AG04449 (cell line): ENCODE data around the gene TMCC3.
"Not testable (repeated sequence)": the region's sequence is repeated elsewhere in the genome, so short reads cannot be mapped to it uniquely, and the experiment has no call there.

ENCODE experiments used
- CTCF ChIA-PET: fragments of 350-600 bp; formaldehyde crosslinking; extraction: SDS; loops from one replicate; lab custom pipeline; 2021; ENCODE audit warnings: antibody characterized with exemption; lab: Yijun Ruan, JAX
- POLR2A ChIA-PET: fragments of 400-600, 350-600 bp; formaldehyde crosslinking; extraction: SDS; loops from one replicate; lab custom pipeline; 2020; ENCODE audit warnings: antibody characterized with exemption, inconsistent platforms; lab: Yijun Ruan, JAX
- DNase-seq: peaks from one replicate; pipeline ENCODE4 v3.0.0-alpha.2; 2010; ENCODE audit warnings: low read depth, low spot score
- H3K4me3 ChIP-seq: 2 replicates; pipeline ENCODE4 v1.5.1; 2011; ENCODE audit warnings: low read depth, mild to moderate bottlenecking, control low read depth, low read length
- TF ChIP-seq, protein P1 (sequence below): IDR thresholded peaks from one replicate; pipeline ENCODE4 v1.5.1; 2011; ENCODE audit warnings: mild to moderate bottlenecking, moderate library complexity, low read length, control low read depth, inconsistent platforms; ENCODE audit not compliant: insufficient read depth; ENCODE audit errors: missing control alignments

Gene TMCC3

DNA sequence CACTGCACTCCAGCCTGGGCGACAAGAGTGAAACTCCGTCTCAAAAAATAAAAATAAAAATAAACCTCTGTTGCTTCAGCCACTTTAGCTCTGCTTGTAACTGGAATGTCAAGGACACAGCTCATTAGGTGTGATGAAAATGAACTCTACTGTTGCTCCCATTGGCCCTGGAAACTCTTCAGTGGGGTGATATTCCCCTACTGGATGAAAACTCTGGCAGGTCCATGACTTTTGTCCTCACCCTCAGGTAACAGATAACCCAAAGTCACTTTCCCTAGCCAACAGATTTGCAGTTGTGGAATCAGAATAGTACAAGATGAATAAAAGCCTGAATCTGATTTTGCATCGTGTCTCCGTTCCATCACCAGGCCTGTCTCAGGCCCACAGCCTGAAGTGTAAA, 98.5 kb downstream of the TMCC3 start:
- TF ChIP-seq, protein P1, sequence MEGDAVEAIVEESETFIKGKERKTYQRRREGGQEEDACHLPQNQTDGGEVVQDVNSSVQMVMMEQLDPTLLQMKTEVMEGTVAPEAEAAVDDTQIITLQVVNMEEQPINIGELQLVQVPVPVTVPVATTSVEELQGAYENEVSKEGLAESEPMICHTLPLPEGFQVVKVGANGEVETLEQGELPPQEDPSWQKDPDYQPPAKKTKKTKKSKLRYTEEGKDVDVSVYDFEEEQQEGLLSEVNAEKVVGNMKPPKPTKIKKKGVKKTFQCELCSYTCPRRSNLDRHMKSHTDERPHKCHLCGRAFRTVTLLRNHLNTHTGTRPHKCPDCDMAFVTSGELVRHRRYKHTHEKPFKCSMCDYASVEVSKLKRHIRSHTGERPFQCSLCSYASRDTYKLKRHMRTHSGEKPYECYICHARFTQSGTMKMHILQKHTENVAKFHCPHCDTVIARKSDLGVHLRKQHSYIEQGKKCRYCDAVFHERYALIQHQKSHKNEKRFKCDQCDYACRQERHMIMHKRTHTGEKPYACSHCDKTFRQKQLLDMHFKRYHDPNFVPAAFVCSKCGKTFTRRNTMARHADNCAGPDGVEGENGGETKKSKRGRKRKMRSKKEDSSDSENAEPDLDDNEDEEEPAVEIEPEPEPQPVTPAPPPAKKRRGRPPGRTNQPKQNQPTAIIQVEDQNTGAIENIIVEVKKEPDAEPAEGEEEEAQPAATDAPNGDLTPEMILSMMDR: no peak
- no peak for DNase-seq
- no peak overlapping the region for H3K4me3 ChIP-seq
- ChIA-PET CTCF (no interaction called here), POLR2A (no interaction called here)

DNA sequence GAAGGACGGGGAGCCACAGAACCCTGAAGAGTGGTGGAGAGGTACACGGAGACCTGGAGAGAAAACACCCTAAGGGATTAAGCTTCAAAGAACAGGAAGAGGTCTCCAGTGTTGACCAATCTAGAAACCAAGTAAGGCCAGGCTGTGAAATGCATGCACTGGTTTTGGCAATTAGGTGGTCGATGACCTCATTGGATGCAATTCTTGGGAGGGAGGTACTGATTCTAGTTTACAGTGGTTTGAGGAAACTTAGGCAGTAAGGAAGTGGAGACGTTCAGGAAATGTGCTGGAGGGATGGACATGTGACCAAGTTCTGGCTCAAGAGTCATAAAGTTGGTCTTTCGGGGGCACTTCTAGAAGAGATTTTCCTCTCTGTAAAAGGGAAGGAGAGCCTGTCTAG, 99.4 kb downstream of the TMCC3 start:
- DNase-seq: no peak
- H3K4me3 ChIP-seq: no peak overlapping the region
- ChIA-PET CTCF (interaction anchor here (1.2 kb wide), 1 partner anchor 983 kb away, joined by 3 read pairs; no protein-coding TSS in a partner anchor), POLR2A (no interaction called here)
- TF ChIP-seq, protein P1: no peak

DNA sequence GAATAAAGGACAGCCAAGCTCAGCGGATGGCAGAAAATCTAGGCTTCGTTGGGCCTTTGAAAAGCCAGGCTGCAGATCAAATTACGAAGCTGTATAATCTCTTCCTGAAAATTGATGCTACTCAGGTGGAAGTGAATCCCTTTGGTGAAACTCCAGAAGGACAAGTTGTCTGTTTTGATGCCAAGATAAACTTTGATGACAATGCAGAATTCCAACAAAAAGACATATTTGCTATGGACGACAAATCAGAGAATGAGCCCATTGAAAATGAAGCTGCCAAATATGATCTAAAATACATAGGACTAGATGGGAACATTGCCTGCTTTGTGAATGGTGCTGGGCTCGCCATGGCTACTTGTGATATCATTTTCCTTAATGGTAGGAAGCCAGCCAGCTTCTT, 101.5 kb downstream of the TMCC3 start:
- DNase-seq, H3K4me3 ChIP-seq: not testable (repeated sequence)
- CTCF ChIA-PET: interaction anchor here (1.0 to 2.4 kb wide), 3 partner anchors 101 to 1026 kb away, joined by 3 to 5 read pairs (median 4); partner anchors contain the start of gene TMCC3
- POLR2A ChIA-PET: interaction anchor here (0.6 kb wide), 1 partner anchor 95 kb away, joined by 4 read pairs; no protein-coding TSS in a partner anchor

DNA sequence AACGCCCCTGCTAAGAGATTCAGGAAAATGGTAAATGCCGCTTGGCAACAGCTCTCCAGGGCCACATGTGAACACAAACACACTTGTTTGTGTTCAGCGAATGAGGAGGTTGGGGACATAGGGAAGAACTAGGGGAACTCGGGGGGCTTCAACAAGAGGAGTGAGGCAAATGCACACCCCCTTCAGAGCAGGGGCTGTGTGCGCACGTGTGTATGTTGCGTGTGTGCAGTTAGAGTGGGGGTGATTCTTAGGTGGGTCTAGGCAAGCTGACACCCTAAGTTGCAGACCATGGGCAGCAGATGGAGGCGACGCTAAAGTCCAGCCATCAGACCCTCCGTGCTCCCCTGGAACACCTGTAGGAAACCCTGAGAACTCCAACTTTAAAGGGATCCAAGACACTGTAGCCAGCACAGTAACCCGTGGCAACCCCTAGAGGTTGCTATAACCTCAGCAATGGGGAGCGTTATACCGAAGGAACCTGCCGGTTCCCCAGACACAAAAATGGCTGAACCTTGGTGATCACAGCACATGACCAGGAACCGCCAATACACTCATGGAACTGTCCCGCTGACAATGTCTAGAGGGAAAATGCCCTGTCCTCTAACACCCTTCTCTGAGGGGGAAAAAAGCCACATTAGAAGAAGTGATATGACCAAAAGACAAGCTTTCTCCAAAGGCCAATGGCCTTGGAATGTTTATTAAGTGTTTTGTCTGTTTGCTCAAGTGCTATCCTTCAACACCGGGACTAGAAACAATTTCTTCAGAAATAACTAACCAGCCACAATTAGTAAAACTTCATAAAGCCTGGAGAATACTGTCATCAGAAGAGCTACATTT, 104.2 kb downstream of the TMCC3 start:
- TF ChIP-seq, protein P1: peak; percentile 58
- CTCF ChIA-PET: interaction anchor here (0.7 to 2.7 kb wide), 12 partner anchors 9 to 1029 kb away, joined by 3 to 28 read pairs (median 6); no protein-coding TSS in a partner anchor
- POLR2A ChIA-PET: no interaction called here
- no peak for DNase-seq
- no peak overlapping the region for H3K4me3 ChIP-seq

DNA sequence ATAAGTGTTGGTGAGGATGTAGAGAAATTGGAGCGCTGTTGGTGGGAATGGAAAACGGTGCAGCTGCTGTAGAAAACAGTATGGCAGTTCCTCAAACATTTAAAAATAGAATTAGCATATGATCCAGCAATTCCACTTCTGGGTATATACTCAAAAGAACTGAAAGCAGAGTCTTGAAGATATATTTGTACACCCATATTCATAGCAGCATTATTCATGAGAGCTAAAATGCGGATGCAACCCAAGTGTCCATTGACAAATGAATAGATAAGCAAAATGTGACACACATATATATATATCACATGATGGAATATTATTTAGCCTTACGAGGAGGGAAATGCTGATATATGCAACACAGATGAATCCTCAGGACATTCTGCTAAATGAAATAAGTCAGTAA, 106.0 kb downstream of the TMCC3 start:
- no peak for DNase-seq
- ChIA-PET POLR2A (interaction anchor here (0.6 kb wide), 1 partner anchor 815 kb away, joined by 3 read pairs; no protein-coding TSS in a partner anchor), CTCF (interaction anchor here (0.7 to 2.7 kb wide), 5 partner anchors 11 to 807 kb away, joined by 3 to 28 read pairs (median 5); no protein-coding TSS in a partner anchor)
- no peak overlapping the region for H3K4me3 ChIP-seq
- TF ChIP-seq, protein P1: no peak

DNA sequence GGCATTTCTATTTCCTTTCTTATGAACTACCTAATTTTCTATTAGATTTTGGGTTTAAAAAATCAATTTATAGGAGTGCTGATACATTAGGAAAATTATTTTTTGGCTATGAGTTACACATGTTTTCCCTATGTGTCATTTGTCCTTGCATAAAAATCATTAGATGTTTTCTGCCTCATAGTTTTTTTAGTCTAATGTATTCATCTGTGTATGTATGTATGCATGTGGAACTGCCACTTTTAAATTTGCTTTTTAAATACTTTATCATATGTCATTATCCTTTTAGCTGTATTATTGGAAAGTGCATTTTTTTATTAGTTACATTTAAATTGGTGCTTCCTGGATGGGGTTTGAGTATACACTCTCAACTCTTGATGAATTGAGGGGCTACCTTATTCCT, 112.0 kb downstream of the TMCC3 start:
- DNase-seq: no peak
- POLR2A ChIA-PET: no interaction called here
- CTCF ChIA-PET: no interaction called here

More for the DNA sequence above, 112.0 kb downstream of the TMCC3 start:
- TF ChIP-seq, protein P1: no peak
- no peak overlapping the region for H3K4me3 ChIP-seq
